ENCODE measurements around the gene COG2.

COG2 gene

DNA sequence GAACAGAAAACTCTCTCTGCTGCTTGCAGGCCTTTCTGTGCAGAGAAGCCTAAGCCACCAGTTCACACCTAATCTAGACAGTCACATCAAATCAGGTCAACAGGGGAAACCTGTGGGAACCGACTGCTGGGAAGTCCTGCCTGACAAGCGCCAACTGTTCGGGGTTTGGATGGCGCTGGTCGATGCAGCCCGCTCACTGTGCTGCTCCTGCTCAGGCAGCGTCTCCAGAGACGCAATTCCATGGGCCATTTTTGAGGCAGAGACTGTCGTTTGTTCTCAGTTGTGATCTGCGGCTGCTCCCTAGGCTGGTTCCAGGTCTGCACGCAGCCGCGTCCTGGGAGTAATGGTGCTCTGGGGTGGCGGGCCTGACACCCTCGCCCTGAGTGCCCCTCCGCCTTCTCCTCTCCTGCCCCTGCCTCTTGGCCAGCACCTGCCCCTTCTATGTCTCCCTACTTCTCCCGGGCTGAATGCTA lies 70.2 kb downstream of the COG2 start:
- no peak for TF ChIP-seq ZNF169 (tag by site-specific recombination; IDR thresholded peaks at IDR 0.05)
- TF ChIP-seq, protein P1, sequence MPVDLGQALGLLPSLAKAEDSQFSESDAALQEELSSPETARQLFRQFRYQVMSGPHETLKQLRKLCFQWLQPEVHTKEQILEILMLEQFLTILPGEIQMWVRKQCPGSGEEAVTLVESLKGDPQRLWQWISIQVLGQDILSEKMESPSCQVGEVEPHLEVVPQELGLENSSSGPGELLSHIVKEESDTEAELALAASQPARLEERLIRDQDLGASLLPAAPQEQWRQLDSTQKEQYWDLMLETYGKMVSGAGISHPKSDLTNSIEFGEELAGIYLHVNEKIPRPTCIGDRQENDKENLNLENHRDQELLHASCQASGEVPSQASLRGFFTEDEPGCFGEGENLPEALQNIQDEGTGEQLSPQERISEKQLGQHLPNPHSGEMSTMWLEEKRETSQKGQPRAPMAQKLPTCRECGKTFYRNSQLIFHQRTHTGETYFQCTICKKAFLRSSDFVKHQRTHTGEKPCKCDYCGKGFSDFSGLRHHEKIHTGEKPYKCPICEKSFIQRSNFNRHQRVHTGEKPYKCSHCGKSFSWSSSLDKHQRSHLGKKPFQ (tag by site-specific recombination; IDR thresholded peaks at IDR 0.05) = 0 out of 2 replicates have a peak, but pooled peaks have one; percentile 32
- CTCF ChIA-PET = no interaction called here

DNA sequence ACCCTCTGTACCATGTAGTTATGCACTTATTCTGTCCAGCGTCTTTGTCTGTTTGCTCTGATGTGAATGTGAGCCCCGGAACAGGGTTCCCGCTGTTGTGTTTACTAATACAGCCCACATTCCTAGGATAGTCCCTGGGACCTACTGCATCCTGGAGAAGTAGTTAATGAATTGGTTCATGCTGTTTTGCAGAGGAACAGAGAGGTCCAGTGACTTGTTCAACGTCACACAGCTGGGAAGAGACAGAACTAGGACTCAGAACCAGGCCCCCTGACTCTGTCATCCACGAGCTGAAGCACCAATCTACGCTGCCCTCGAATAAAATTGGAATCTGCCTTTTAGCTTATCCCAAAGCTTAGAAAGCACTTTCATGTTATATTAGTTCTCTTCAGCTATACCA lies 70.9 kb downstream of the COG2 start:
- no peaks in the 10 kb centered on the region for H3K9me3 ChIP-seq (ENCODE audit: control insufficient read depth, insufficient read depth, low read depth, low read length)
- H3K27ac ChIP-seq (ENCODE audit: extremely low read depth, low read depth, low read length) = no peak overlapping the region
- H3K4me1 ChIP-seq (ENCODE audit: control insufficient read depth, insufficient read depth, low read length) = no peaks in the 10 kb centered on the region
- H3K36me3 ChIP-seq (ENCODE audit: control insufficient read depth in 2 of 2, insufficient read depth in 1 of 2, low read length in 2 of 2) = no peaks in the 10 kb centered on the region
- CTCF ChIA-PET = interaction anchor here (0.5 to 1.3 kb wide), 2 partner anchors 45 to 94 kb away, joined by 3 to 4 read pairs; no protein-coding TSS in a partner anchor
- POLR2A ChIA-PET = no interaction called here
- H3K4me3 ChIP-seq (ENCODE audit: low read depth, low read length) = no peak overlapping the region
- no peak for TF ChIP-seq ZNF354C (tag by site-specific recombination; IDR thresholded peaks at IDR 0.05; ENCODE audit: borderline replicate concordance, low read depth)
- TF ChIP-seq ZNF768 (tag by site-specific recombination; IDR thresholded peaks at IDR 0.05) = peak; percentile 80
- no peak for TF ChIP-seq TRIM28 (IDR thresholded peaks at IDR 0.05; ENCODE audit: borderline replicate concordance, low read length)
- no peak for TF ChIP-seq ZNF138 (tag by site-specific recombination; IDR thresholded peaks at IDR 0.05; ENCODE audit: borderline replicate concordance)

More for the DNA sequence above, 70.2 kb downstream of the COG2 start:
- Histone ChIP-seq H3K4me3 (ENCODE audit: low read depth, low read length) (no peak overlapping the region), H3K9me3 (ENCODE audit: control insufficient read depth, insufficient read depth, low read depth, low read length) (no peaks in the 10 kb centered on the region), H3K36me3 (ENCODE audit: control insufficient read depth in 2 of 2, insufficient read depth in 1 of 2, low read length in 2 of 2) (no peaks in the 10 kb centered on the region), H3K4me1 (ENCODE audit: control insufficient read depth, insufficient read depth, low read length) (no peaks in the 10 kb centered on the region), H3K27ac (ENCODE audit: extremely low read depth, low read depth, low read length) (no peak overlapping the region)
- POLR2A ChIA-PET = no interaction called here

DNA sequence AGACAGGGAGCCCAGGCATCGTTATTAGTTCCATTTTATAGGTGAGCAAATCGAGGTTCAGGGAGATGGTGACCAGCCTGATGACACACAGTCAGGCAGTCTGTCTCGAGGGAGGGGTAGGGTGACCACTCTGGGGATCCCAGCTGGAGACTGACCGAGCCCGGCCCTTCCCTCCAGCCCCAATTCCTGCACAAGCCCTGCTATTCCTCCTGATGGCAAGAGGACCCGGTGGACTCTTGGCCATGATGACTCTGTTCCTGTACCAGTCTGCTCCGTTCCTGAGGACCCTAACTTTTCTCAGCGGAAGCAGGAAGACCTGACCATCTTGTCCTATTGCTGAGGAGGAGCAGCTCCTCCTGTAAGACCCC lies 71.2 kb downstream of the COG2 start:
- TF ChIP-seq MZF1 (tag by site-specific recombination; IDR thresholded peaks at IDR 0.05; ENCODE audit: borderline replicate concordance) (no peak), TRIM28 (IDR thresholded peaks at IDR 0.05; ENCODE audit: borderline replicate concordance, low read length) (no peak), ZNF140 (tag by site-specific recombination; IDR thresholded peaks at IDR 0.05) (no peak), ZNF596 (tag by site-specific recombination; IDR thresholded peaks at IDR 0.05) (no peak), ZNF239 (tag by site-specific recombination; IDR thresholded peaks at IDR 0.05) (no peak), ZNF843 (tag by site-specific recombination; IDR thresholded peaks at IDR 0.05) (no peak), ZNF514 (tag by site-specific recombination; IDR thresholded peaks at IDR 0.05) (no peak), ZNF624 (tag by site-specific recombination; IDR thresholded peaks at IDR 0.05) (no peak), ZNF274 (IDR thresholded peaks at IDR 0.05; ENCODE audit: low read length) (no peak), ZNF274 (tag by site-specific recombination; IDR thresholded peaks at IDR 0.05; ENCODE audit: borderline replicate concordance) (no peak), ZNF37A (tag by site-specific recombination; IDR thresholded peaks at IDR 0.05) (no peak), KLF16 (tag by site-specific recombination; IDR thresholded peaks at IDR 0.05) (no peak), ZNF266 (tag by site-specific recombination; IDR thresholded peaks at IDR 0.05; ENCODE audit: low read depth) (no peak), ZNF302 (tag by site-specific recombination; IDR thresholded peaks at IDR 0.05; ENCODE audit: low read depth) (no peak), ZNF311 (tag by site-specific recombination; IDR thresholded peaks at IDR 0.05; ENCODE audit: borderline replicate concordance) (no peak)
- no peak overlapping the region for H3K4me3 ChIP-seq (ENCODE audit: low read depth, low read length)
- no peaks in the 10 kb centered on the region for H3K36me3 ChIP-seq (ENCODE audit: control insufficient read depth in 2 of 2, insufficient read depth in 1 of 2, low read length in 2 of 2)
- POLR2A ChIA-PET = no interaction called here
- H3K27ac ChIP-seq (ENCODE audit: extremely low read depth, low read depth, low read length) = no peak overlapping the region
- CTCF ChIA-PET = interaction anchor here (0.5 to 1.3 kb wide), 2 partner anchors 45 to 94 kb away, joined by 3 to 4 read pairs; no protein-coding TSS in a partner anchor
- H3K9me3 ChIP-seq (ENCODE audit: control insufficient read depth, insufficient read depth, low read depth, low read length) = no peaks in the 10 kb centered on the region
- no peaks in the 10 kb centered on the region for H3K4me1 ChIP-seq (ENCODE audit: control insufficient read depth, insufficient read depth, low read length)
